GM21717 (cell line): Measurements from ENCODE around the gene TTC36.
"Not testable (repeated sequence)": the region's sequence is repeated elsewhere in the genome, so short reads cannot be mapped to it uniquely, and the experiment has no call there.

Source experiments
- ATAC-seq: cut with Tn5 transposase; IDR thresholded peaks from one replicate; pipeline ENCODE4 v1.9.1; 2021; ENCODE audit warnings: mild to moderate bottlenecking, moderate library complexity; ENCODE audit not compliant: unreplicated experiment

TTC36 gene, protein sequence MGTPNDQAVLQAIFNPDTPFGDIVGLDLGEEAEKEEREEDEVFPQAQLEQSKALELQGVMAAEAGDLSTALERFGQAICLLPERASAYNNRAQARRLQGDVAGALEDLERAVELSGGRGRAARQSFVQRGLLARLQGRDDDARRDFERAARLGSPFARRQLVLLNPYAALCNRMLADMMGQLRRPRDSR

DNA sequence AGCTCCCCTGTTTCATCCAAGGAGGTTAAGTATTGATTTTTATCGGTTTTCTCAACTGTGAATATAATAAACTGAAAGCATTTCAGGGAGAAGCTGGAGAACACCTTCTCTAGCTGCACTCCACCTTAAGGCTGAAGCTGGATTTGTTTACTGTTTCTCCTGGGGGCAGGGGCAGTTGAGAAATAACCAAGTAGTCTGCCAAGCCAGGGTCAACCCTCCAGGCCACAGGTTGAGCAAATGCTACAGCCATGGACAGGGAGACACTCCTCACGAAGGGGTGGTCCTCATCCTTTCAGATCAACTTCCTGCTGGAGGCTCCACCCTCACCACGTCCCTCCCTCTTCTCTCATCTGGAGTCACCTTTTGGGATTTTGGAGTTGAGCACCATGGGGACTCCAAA, at the start of gene TTC36:
TSS of gene TTC36 (plus strand) at position 366 of the 400 bp plus-strand sequence. CDS start at position 387, 21 bp downstream.
- no peak for ATAC-seq

DNA sequence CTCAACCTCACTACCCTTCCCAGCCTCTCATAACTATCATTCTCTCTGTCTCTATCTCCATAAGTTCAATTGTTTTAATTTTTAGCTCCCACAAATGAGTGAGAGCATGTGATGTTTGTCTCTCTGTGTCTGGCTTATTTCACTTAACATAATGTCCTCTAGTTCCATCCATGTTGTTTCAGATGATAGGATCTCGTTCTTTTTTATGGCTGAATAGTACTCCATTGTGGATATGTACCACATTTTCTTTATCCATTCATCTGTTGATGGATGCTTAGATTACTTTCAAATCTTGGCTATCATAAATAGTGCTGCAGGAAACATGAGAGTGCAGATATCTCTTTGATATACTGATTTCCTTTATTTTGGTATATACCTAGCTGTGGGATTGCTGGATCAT, 46.0 kb upstream of the TTC36 start:
- ATAC-seq = not testable (repeated sequence)

DNA sequence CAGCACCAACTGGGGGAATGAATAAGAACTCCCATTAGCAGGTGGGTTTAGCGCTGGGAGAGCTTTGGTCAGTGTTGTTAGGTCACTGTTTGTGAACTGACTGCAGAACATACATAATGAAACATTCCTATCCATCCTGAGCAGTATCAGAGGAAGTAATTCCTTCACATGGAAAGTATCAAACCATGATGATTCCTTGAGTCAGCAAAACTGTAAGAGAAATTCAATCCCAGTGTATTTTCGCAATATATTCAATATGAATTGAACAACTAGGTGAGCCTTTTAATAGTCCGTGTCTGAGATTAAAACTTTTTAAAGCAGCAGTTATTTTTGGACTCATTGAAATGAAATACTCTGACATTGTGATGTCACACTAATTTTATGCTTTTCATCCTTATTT, 42.9 kb upstream of the TTC36 start:
- ATAC-seq = no peak

DNA sequence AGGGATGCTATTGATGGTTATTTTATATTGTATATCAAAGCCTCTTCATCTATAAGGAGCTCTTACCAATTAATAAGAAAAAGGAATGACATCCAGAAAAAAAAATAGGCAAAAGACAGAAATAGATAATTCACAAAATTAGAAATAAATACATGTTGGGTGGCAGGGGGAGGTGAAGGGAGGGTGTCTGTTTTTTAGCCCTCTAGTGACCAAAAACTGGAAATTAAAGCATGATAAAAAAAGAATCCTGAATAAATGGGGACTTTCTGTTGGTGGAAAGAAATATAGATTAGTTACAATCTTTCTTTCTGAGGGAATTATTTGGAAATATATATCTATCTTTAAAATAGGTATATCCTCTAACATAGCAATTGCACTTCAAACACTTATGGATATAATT, 42.0 kb upstream of the TTC36 start:
- ATAC-seq = no peak

DNA sequence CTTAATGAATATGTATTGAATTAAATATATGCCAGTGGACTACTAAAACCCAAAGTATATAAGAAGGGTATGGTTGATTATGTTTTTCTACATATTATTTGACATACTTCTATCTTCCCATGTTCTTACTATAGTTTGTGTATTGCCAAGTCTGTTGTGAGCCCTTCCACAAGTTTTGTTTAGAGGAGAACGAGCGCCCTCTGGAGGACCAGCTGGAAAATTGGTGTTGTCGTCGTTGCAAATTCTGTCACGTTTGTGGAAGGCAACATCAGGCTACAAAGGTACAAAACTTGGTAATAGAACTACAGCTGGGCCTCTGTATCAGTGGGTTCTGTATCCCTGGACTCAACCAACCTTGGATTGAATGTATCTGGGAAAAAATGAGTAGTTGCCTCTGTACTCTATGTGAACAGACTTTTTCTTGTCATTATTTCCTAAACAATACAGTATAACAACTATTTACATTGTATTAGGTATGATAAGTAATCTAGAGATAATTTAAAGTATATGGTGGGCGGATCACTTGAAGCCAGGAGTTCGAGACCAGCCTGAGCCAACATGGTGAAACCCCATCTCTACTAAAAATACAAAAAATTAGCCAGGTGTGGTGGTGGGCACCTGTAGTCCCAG, 38.7 kb upstream of the TTC36 start:
- ATAC-seq = no peak

DNA sequence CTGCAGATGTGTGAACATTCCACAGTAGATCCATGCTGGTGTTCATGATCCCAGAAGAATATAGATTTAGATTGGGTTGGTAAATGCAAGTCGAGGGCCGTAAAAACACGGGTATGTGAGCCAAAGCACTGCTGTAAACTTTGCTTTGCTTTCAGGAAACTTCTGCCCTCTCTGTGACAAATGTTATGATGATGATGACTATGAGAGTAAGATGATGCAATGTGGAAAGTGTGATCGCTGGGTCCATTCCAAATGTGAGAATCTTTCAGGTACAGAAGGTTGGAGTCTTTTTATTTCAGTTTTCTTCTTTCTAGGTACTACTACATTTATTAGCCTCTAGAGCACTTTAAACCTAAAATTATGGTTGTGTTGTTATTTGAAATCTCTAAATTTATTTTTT, 36.2 kb upstream of the TTC36 start:
- no peak for ATAC-seq

DNA sequence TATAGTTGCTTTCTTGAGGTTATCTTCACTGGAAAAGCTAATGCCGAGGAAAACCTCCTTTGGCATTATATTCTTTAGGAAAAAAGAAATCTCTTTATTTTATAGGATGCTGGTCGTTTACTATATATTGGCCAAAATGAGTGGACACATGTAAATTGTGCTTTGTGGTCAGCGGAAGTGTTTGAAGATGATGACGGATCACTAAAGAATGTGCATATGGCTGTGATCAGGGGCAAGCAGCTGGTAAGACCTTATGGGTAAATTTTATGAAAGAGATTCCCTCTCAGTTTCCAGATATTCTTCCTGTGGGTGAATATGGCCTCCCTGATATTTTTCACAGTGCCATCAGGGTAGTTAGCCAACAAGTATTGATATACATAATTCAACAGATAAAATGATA, 29.4 kb upstream of the TTC36 start:
- ATAC-seq = no peak

DNA sequence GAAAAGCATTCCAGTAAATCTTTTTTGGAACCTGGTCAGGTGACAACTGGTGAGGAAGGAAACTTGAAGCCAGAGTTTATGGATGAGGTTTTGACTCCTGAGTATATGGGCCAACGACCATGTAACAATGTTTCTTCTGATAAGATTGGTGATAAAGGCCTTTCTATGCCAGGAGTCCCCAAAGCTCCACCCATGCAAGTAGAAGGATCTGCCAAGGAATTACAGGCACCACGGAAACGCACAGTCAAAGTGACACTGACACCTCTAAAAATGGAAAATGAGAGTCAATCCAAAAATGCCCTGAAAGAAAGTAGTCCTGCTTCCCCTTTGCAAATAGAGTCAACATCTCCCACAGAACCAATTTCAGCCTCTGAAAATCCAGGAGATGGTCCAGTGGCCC, 24.1 kb upstream of the TTC36 start:
- no peak for ATAC-seq

DNA sequence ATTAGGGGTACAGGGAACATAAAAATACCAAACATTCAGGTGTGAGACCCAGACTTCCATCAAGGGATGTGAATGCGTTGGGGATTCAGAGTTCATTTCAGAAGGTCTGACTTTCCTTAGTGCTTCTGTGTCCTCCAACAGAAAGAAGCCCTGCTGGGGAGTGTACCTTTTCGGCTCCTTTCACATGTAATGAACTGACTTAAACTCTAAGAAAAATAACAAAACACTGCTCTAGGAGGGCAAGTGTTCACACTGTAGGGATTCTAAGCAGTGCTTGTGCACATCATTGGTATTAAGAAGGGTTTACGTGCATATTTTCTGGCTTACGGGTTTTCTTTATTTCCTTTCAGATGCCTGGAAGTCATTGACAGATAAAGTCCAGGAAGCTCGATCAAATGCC, 15.7 kb upstream of the TTC36 start:
- no peak for ATAC-seq

DNA sequence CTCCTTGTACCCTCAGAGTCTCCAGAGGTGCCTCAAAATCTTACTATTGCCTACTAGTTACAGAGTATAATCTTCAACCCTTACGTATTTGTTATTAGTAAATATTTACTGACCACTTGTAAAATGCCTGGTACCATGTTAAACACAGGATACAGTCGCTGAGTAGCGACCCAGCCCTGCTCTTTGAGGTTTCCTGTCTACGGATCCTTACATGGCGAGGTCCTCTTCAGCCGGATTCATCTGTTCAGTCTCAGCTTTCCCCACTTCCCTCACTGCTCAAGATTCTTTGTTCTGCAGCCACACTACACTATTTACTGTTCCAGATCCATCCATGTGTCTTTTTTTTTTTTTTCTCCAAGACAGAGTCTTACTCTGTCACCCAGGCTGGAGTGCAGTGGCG, 13.2 kb upstream of the TTC36 start:
- no peak for ATAC-seq

DNA sequence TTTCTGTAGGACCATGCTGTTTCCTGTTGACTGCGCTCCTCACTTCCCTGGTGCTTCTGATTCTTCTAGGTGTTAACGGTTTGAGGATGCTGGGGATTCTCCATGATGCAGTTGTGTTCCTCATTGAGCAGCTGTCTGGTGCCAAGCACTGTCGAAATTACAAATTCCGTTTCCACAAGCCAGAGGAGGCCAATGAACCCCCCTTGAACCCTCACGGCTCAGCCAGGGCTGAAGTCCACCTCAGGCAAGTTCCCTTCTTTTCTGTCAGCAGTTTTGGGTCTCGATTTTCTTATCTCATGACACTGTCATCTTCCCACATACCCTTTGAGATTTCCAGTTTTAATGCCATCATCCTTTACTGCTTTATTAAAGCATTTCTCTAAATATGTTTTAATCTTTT, 7.7 kb upstream of the TTC36 start:
- no peak for ATAC-seq

DNA sequence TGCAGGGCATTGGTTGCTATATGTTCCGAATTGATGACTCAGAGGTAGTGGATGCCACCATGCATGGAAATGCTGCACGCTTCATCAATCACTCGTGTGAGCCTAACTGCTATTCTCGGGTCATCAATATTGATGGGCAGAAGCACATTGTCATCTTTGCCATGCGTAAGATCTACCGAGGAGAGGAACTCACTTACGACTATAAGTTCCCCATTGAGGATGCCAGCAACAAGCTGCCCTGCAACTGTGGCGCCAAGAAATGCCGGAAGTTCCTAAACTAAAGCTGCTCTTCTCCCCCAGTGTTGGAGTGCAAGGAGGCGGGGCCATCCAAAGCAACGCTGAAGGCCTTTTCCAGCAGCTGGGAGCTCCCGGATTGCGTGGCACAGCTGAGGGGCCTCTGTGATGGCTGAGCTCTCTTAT, 5.4 kb upstream of the TTC36 start:
- no peak for ATAC-seq

DNA sequence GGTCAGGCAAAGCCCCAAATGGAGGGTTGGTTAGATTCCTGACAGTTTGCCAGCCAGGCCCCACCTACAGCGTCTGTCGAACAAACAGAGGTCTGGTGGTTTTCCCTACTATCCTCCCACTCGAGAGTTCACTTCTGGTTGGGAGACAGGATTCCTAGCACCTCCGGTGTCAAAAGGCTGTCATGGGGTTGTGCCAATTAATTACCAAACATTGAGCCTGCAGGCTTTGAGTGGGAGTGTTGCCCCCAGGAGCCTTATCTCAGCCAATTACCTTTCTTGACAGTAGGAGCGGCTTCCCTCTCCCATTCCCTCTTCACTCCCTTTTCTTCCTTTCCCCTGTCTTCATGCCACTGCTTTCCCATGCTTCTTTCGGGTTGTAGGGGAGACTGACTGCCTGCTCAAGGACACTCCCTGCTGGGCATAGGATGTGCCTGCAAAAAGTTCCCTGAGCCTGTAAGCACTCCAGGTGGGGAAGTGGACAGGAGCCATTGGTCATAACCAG, 4.7 kb upstream of the TTC36 start:
- ATAC-seq = no peak

DNA sequence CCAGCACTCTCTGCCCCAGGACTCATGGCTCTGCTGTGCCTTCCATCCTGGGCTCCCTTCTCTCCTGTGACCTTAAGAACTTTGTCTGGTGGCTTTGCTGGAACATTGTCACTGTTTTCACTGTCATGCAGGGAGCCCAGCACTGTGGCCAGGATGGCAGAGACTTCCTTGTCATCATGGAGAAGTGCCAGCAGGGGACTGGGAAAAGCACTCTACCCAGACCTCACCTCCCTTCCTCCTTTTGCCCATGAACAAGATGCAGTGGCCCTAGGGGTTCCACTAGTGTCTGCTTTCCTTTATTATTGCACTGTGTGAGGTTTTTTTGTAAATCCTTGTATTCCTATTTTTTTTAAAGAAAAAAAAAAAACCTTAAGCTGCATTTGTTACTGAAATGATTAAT, 2.9 kb upstream of the TTC36 start:
- no peak for ATAC-seq

DNA sequence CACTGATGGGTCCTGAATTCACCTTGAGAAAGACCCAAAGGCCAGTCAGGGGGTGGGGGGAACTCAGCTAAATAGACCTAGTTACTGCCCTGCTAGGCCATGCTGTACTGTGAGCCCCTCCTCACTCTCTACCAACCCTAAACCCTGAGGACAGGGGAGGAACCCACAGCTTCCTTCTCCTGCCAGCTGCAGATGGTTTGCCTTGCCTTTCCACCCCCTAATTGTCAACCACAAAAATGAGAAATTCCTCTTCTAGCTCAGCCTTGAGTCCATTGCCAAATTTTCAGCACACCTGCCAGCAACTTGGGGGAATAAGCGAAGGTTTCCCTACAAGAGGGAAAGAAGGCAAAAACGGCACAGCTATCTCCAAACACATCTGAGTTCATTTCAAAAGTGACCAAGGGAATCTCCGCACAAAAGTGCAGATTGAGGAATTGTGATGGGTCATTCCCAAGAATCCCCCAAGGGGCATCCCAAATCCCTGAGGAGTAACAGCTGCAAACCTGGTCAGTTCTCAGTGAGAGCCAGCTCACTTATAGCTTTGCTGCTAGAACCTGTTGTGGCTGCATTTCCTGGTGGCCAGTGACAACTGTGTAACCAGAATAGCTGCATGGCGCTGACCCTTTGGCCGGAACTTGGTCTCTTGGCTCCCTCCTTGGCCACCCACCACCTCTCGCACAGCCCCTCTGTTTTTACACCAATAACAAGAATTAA, 2.4 kb upstream of the TTC36 start:
- no peak for ATAC-seq

DNA sequence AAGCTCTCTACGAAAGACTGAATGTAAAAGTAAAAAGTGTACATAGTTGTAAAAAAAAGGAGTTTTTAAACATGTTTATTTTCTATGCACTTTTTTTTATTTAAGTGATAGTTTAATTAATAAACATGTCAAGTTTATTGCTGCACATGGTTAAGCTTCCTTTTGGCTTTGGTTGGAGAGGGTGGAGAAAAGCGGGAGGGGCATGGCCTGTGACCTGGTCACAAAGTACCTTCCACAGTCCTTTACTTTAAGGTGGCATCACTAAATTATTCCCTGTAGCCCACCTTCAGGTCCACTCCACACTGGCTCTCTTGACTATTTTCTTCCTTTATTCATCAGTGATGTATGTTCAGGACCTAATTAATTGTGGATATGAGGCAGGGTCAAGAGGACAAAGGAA, 586 bp upstream of the TTC36 start:
- no peak for ATAC-seq

DNA sequence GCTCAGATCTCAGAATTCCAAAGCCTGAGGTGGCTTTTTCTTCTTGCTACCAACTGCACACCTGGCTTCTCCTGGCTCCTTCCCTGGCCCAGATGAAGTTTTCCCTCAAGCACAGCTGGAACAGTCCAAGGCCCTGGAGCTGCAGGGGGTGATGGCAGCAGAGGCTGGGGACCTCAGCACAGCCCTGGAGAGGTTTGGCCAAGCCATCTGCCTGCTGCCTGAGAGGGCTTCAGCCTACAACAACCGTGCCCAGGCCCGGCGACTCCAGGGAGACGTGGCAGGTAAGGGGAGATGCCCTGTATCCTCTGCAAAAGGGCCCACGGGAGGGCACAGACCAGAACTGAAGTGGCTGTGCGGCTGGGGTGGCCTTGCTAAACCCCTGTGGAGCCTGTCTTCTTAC, 1.2 kb downstream of the TTC36 start:
- ATAC-seq = no peak

DNA sequence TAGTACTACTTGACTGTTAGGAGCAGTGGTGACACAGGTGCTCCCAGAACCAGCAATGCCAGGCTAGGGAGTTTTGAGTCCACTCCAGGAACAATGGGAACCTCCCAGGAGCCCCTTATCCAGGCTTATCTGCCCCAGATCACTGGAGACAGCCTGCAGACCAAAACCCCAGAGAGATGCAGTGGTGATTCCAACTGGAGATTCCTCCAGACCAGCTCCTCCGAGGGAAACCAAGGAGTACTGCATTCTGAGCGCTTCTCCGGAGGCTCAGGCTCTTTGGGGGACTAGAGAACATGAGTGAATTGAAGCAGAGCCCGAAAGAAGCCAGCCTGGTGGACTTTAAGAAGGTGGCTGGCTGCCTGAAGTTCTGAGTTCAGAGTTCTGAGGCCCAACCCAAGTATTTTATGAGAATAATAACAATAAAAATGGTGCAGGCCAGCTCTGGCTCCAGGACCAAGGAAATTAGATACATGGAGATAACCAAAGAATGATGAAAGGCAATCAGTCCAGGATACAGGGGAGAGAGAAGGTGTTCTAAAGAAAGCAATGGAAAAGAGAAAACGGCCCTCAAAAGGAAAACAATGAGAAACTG, 2.4 kb downstream of the TTC36 start:
- no peak for ATAC-seq

DNA sequence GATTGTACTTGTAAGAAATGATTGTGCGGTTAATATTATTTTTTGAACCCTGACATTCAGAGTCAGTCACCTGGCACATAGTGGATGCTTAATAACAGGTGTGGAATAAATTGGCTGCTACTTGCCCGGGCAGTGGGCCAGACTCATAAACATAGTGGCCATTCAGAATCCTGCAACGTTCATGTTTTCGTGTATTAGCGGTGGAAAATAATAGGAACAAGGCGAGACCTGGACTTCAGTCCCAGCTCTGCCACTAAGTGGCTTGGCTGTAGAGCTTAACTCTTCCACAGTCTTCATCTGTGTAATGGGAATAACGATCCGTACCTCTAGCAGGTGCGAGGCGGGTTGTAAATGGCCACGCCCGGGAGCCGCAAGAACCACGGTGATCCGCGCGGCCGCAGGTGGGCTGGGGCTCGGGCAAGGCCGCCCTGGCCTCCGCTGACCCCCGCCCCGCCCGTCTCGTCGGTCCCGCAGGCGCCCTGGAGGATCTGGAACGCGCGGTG, 3.0 kb downstream of the TTC36 start:
- ATAC-seq = no peak

DNA sequence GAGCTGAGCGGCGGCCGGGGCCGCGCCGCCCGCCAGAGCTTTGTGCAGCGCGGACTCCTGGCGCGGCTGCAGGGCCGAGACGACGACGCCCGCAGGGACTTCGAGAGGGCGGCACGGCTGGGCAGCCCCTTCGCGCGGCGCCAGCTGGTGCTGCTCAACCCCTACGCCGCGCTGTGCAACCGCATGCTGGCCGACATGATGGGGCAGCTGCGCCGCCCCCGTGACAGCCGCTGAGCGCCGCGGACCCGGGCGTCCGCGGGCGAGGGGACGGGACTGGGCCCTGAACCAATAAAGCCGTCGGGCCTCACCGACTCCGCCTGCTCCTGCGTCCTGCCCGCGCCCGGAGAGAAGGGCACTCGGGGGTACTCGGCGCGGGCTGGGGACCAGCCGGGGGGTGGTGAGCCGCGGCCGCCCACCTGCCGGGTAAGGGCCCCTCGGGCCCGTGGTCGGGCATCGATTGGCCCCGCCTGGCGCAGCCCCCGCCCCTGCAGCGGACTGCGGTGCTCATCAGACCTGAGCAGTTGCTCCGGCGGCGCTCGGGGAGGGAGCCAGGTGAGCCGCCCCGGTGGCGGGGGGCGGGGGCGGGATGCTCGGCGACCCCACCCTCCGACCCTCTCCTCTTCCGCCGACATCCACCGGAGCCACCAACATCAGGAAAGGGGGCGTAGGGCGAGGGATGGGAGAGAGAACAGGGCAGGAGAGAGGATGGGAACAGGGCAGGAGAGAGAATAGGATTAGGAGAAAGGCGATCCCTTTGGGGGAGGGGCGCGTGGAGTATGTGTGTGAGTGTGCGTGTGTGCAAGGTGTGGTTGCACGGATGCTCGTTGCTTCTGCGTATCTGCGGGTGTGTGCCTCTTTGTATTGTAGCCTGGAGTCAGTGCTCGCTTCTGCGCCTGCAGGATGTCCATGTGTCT, 3.7 kb downstream of the TTC36 start, which contains the start of gene TMEM25:
TSS of gene TMEM25 (plus strand) at position 510 of the 914 bp plus-strand sequence. CDS start 610 bp downstream, outside the sequence.
- ATAC-seq = no peak
